CD14-positive monocyte (primary cell): ENCODE data around the gene PGD. TPM values are rescaled to one million over a fixed set of nuclear protein-coding genes. Genes with fewer than 3 reads are reported as not detected.

Experiments used
- DNase-seq, 3 donors: peaks; one replicate each; pipeline ENCODE4 v3.0.0-alpha.2; 2011 to 2022
- H2AFZ ChIP-seq: 2 replicates; pipeline ENCODE4 v1.6.0; 2012; ENCODE audit warnings: mild to moderate bottlenecking, low read depth, low read length, inconsistent platforms; ENCODE audit not compliant: insufficient read depth, poor library complexity, severe bottlenecking
- H3K27ac ChIP-seq, 2 donors: 1 replicate in 1 of 2; 2 replicates in 1 of 2; pipeline ENCODE4 v1.5.1; 2012 to 2013; ENCODE audit warnings: low read length in 2 of 2, control low read depth in 1 of 2, inconsistent platforms in 1 of 2, low read depth in 1 of 2, mild to moderate bottlenecking in 1 of 2
- H3K27me3 ChIP-seq, 2 donors: one replicate each; pipeline versions ENCODE4 v1.6.0 to v1.6.1; 2011 to 2013; ENCODE audit warnings: low read length in 2 of 2; ENCODE audit not compliant: control insufficient read depth in 2 of 2, insufficient read depth in 2 of 2
- H3K36me3 ChIP-seq, 2 donors: replicated peaks in 1 of 2; 1 replicate in 1 of 2; 2 replicates in 1 of 2; pipeline versions ENCODE4 v1.5.1 to v1.6.1; 2012 to 2013; ENCODE audit warnings: low read length in 2 of 2, control low read depth in 1 of 2, inconsistent platforms in 1 of 2, mild to moderate bottlenecking in 1 of 2; ENCODE audit not compliant: insufficient read depth in 2 of 2, control insufficient read depth in 1 of 2
- H3K4me1 ChIP-seq, 2 donors: 1 replicate in 1 of 2; 2 replicates in 1 of 2; pipeline versions ENCODE4 v1.5.1 to v1.6.1; 2012 to 2013; ENCODE audit warnings: low read length in 2 of 2, control low read depth in 1 of 2, inconsistent platforms in 1 of 2, mild to moderate bottlenecking in 1 of 2, moderate library complexity in 1 of 2; ENCODE audit not compliant: insufficient read depth in 2 of 2, control insufficient read depth in 1 of 2
- H3K4me2 ChIP-seq: replicated peaks from 2 replicates; pipeline ENCODE3; 2012; ENCODE audit warnings: low read length, moderate library complexity, mild to moderate bottlenecking; ENCODE audit not compliant: poor library complexity, severe bottlenecking; ENCODE audit errors: extremely low read depth
- H3K4me3 ChIP-seq, 3 experiments: fragments of 200-600 bp in 1 of 3; sonication (generic) in 1 of 3; replicated peaks in 1 of 3; 1 replicate in 2 of 3; 2 replicates in 1 of 3; pipeline ENCODE4 v1.5.1; 2011 to 2013; ENCODE audit warnings: low read length in 3 of 3, mild to moderate bottlenecking in 3 of 3, control low read depth in 2 of 3, low read depth in 2 of 3, inconsistent platforms in 1 of 3, moderate library complexity in 1 of 3
- H3K79me2 ChIP-seq: 2 replicates; pipeline ENCODE4 v1.6.0; 2012; ENCODE audit warnings: mild to moderate bottlenecking, control low read depth, inconsistent platforms, low read length, moderate library complexity; ENCODE audit not compliant: insufficient read depth
- H3K9ac ChIP-seq: 2 replicates; pipeline ENCODE4 v1.6.0; 2017; ENCODE audit warnings: low read length, mild to moderate bottlenecking; ENCODE audit not compliant: insufficient read depth, poor library complexity, severe bottlenecking
- H3K9me3 ChIP-seq, 2 donors: replicated peaks in 1 of 2; 1 replicate in 1 of 2; 2 replicates in 1 of 2; pipeline versions ENCODE4 v1.5.1 to v1.6.1; 2012 to 2013; ENCODE audit warnings: low read length in 2 of 2, control low read depth in 1 of 2; ENCODE audit not compliant: control insufficient read depth in 1 of 2, insufficient read depth in 1 of 2
- H4K20me1 ChIP-seq: 2 replicates; pipeline ENCODE4 v1.6.0; 2012; ENCODE audit warnings: mild to moderate bottlenecking, low read length, control low read depth, moderate library complexity; ENCODE audit not compliant: insufficient read depth
- H3K27ac Mint-ChIP-seq, 7 donors: one replicate each; pipeline ENCODE4 v1.8.0; 2020; ENCODE audit warnings: mild to moderate bottlenecking in 7 of 7, mixed read lengths in 7 of 7, moderate library complexity in 6 of 7, inconsistent platforms in 2 of 7
- H3K27me3 Mint-ChIP-seq, 3 donors: one replicate each; pipeline ENCODE4 v1.8.0; 2021 to 2022; ENCODE audit warnings: low read depth in 3 of 3, mild to moderate bottlenecking in 3 of 3, mixed read lengths in 3 of 3, moderate library complexity in 3 of 3, inconsistent platforms in 1 of 3
- H3K36me3 Mint-ChIP-seq, 2 donors: one replicate each; pipeline ENCODE4 v1.8.0; 2020; ENCODE audit warnings: mixed read lengths in 2 of 2, inconsistent platforms in 1 of 2, mild to moderate bottlenecking in 1 of 2
- H3K4me1 Mint-ChIP-seq: one replicate; pipeline ENCODE4 v1.8.0; 2020; ENCODE audit warnings: mild to moderate bottlenecking, mixed read lengths
- H3K4me3 Mint-ChIP-seq, 2 donors: one replicate each; pipeline ENCODE4 v1.8.0; 2020; ENCODE audit warnings: mild to moderate bottlenecking in 2 of 2, mixed read lengths in 2 of 2, moderate library complexity in 1 of 2
- H3K9me3 Mint-ChIP-seq, 7 donors: one replicate each; pipeline ENCODE4 v1.8.0; 2020 to 2022; ENCODE audit warnings: mixed read lengths in 7 of 7, mild to moderate bottlenecking in 6 of 7, moderate library complexity in 6 of 7, inconsistent platforms in 2 of 7
- CTCF ChIP-seq: fragments of 200-600 bp; IDR thresholded peaks from one replicate; pipeline ENCODE4 v1.8.0; 2022; ENCODE audit warnings: antibody characterized with exemption, mild to moderate bottlenecking
- WGBS: methylation state at CpG from one replicate; pipeline ENCODE4 v1.1.5; 2013; ENCODE audit warnings: missing lambda C conversion rate; ENCODE audit not compliant: insufficient coverage; 5-methylcytosine and 5-hydroxymethylcytosine counted together
- intact Hi-C, 2 donors: fragments of 100-400 bp; cut with micrococcal nuclease; formaldehyde crosslinking; loops; one replicate each; pipeline versions ENCODE4 v1.15.0 to v1.15.1; 2023
- polyA plus RNA-seq, 3 donors: library from polyadenylated mRNA; depleted of rRNA in 1 of 3; unstranded in 2 of 3; stranded (reverse) in 1 of 3; fragments of 300-500 nt in 2 of 3; fragments of >200 nt in 1 of 3; fragmentation: Illumina TruSeq in 2 of 3; gene quantifications; 1 replicate in 2 of 3; 2 replicates in 1 of 3; pipeline ENCODE4 v1.2.3, GENCODE V29; 2012 to 2021

The PGD gene
- polyA plus RNA-seq, 3 donors: 173 to 509 (median 471) TPM

GRCh38 chr1:10440794-10441193, 41.9 kb downstream of the PGD start:
- intact Hi-C loops: no loop called here
- no peak for TF ChIP-seq CTCF
- H3K36me3 Mint-ChIP-seq: peaks cover 3 to 13% of the 10 kb centered on the region in 2 donors
- no peak overlapping the region for H3K27ac Mint-ChIP-seq
- no peaks in the 10 kb centered on the region for H3K79me2 ChIP-seq
- no peaks in the 10 kb centered on the region for H3K9me3 Mint-ChIP-seq
- no peaks in the 10 kb centered on the region for H3K36me3 ChIP-seq
- no peaks in the 10 kb centered on the region for H3K4me1 Mint-ChIP-seq
- H3K9me3 ChIP-seq: no peaks in the 10 kb centered on the region
- H3K27ac ChIP-seq: no peak overlapping the region
- H2AFZ ChIP-seq: no peak overlapping the region
- peaks cover 0 to 2% (median 0%) of the 10 kb centered on the region in 3 donors for H3K27me3 Mint-ChIP-seq
- H3K9ac ChIP-seq: no peak overlapping the region
- no peaks in the 10 kb centered on the region for H3K27me3 ChIP-seq
- no peak overlapping the region for H3K4me3 ChIP-seq
- H3K4me2 ChIP-seq: no peak overlapping the region
- H3K4me1 ChIP-seq: no peaks in the 10 kb centered on the region
- no peak for DNase-seq
- WGBS: 93% methylated on average over 3 of the region's 5 CpGs
- H3K4me3 Mint-ChIP-seq: no peak overlapping the region
- H4K20me1 ChIP-seq: no peaks in the 10 kb centered on the region

- Histone ChIP-seq H3K79me2 (no peaks in the 10 kb centered on the region), H2AFZ (no peak overlapping the region), H4K20me1 (no peaks in the 10 kb centered on the region), H3K36me3 (no peaks in the 10 kb centered on the region), H3K9ac (no peak overlapping the region), H3K4me1 (no peaks in the 10 kb centered on the region), H3K27ac (no peak overlapping the region), H3K4me2 (no peak overlapping the region), H3K9me3 (no peaks in the 10 kb centered on the region), H3K27me3 (no peaks in the 10 kb centered on the region), H3K4me3 (no peak overlapping the region)
- Mint-ChIP-seq H3K27me3 (peaks cover 0 to 2% (median 0%) of the 10 kb centered on the region in 3 donors), H3K4me1 (no peaks in the 10 kb centered on the region), H3K27ac (peak overlapping the region in 1 of 7 donors; percentile 18), H3K36me3 (peaks cover 3 to 11% of the 10 kb centered on the region in 2 donors), H3K9me3 (no peaks in the 10 kb centered on the region), H3K4me3 (no peak overlapping the region)
- DNase-seq: no peak
- 100% methylated on average over 2 of the region's 6 CpGs for WGBS
- intact Hi-C loops: no loop called here
- no peak for TF ChIP-seq CTCF
Measured at GRCh38 chr1:10444248-10444647, 45.4 kb downstream of the PGD start.
